DMS153 (cell line): ENCODE data around the gene HSPA1L.
"Not testable (repeated sequence)": the region's sequence is repeated elsewhere in the genome, so short reads cannot be mapped to it uniquely, and the experiment has no call there.

Experiments used
- DNase-seq: peaks from one replicate; lab custom pipeline; 2025; lab: John Stamatoyannopoulos, UW

Gene HSPA1L

DNA sequence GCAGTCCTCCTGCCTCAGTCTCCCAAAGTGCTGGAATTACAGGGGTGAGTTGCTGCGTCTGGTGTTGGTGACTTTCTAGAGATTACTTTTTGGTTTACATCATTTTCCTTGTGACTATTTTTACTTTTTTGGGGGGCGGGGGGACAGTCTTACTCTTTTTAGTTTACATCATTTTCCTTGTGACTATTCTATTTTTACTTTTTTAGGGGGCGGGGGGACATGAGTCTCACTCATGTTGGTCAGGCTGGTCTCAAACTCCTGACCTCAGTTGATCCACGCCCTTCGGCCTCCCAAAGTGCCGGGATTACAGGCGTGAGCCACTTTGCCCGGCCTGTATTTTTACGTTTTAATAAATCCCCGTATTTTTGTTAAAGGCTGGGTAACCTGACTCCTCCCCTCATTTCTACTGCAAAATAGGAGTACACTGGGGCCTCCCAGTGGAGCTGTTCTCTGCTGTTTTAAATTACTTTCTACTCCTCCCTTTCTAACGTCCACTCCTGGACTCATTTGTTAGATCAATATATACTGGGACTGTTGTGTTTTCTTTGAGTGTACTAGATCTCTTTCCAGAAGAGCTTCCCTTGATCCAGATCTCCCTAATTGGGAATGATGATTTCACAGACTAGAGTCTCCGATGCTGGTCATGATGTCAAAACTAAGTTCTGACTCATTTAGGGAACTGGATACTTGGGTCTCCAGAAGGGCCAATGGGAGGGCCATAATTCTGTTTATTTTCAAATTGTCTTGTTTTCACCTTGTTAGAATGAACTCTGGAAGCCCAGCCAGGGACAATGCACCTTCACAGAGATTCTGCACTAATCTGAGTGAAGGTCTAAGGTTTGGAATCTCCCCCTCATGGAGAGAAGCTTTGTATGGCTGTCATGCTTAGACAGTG lies 21.6 kb upstream of the HSPA1L start:
- no peak for DNase-seq

DNA sequence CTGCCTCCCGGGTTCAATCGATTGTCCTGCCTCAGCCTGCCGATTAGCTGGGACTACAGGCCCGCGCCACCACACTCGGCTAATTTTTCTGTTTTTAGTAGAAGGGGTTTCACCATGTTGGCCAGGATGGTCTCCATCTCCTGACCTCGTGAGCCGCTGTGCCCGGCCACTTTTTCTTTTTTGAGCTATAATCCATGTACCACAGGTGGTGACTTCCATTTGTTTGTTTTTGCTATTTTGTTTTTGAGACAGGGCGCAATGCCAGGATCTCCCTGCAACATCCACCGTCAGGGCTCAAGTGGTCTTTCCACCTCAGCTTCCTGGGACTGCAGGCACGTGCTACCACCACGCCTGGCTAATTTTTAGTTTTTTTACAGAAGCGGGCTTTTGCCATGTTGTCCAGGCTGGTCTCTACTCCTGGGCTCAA lies 21.0 kb upstream of the HSPA1L start:
- DNase-seq: no peak

DNA sequence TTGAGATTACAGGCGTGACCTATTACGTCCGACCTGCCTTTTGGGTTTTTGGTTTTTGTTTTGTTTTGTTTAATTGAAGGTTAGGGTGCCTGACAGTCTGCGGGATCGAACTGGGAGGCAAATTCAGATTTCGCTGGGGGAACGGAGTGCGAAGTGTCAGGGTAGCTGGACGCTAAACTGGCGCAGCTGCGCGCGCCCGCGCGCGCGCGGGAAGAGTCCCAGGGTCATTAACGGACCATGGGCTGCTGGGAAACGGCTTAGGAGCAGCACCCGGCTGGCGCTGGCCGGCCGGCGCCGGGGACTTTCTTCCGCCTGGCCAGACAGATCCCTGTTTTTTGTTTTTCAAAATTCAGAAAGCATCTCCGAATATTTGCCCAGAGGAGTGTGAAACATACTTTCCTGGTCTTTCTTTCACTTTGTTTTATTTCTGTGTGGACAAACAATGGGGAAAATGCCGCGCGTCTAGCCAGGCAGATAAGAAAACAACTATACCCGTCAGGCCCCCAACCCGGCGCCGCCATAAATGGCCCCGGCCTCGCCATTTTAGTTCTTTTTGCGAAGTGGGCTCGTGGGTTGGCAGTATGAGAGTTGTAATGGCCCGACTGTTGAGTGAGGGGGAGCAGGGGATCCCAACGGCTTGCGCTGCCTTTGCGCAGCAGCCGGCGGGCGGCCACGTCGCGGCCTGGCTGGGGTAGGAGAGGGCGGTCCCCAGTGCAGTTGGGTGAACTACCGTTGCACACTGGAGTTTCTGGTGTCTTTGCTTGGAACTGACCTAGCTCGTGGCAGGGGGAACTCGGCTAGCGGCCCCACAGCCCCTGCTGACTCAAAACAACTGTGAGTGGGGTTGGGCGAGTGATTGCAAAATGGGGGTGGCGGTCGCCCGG lies 19.5 kb upstream of the HSPA1L start:
- peak; percentile 89 for DNase-seq

DNA sequence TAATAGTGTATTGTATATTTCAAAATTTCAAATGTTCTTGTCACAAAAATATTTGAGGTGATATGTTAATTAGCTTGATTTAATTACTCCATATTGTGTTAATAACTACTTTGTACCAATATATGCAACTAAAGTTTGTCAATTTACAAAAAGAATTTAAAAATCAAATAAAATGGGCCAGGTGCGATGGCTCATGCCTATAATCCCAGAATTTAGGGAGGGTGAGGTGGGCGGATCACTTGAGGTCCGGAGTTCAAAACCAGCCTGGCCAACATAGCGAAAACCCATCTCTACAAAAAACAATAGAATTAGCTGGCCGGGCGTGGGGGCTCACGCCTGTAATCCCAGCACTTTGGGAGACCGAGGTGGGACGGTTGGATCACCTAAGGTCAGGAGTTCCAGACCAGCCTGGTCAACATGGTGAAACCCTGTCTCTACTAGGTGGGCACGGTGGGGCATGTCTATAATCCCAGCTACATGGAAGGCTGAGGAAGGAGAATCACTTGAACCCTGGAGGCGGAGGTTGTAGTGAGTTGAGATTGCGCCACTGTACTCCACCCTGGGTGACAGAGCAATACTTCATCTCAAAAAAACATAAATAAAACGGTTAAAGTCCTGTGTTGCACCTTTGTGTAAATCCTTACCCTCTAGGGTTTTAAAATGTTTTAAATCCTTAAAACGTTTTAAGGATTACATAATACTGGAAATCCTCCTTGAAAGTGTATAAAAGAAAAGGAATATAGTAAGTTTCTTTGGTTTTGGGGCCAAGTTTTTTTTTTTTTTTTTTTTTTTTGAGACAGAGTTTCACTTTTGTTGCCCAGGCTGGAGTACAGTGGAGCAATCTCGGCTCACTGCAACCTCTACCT lies 16.5 kb upstream of the HSPA1L start:
- DNase-seq: no peak

DNA sequence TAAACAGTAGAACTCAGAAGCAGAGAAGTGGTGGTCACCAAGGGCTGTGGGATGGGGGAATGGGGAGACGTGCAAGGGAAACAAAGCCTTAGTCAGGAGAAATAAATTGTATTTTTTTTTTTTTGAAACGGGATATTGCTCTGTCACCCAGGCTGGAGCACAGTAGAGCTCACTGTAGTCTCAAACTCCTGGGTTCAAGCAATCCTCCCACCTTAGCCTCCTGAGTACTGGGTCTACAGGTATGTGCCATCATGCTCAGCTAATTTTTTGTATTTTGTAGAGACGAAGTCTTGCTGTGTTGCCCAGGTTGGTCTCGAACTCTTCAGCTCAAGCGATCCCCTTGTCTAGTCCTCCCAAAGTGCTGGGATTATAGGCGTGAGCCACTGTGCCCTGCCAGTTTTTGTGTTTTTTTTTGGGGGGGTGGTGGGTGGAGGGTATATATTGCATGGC lies 15.8 kb upstream of the HSPA1L start:
- no peak for DNase-seq

DNA sequence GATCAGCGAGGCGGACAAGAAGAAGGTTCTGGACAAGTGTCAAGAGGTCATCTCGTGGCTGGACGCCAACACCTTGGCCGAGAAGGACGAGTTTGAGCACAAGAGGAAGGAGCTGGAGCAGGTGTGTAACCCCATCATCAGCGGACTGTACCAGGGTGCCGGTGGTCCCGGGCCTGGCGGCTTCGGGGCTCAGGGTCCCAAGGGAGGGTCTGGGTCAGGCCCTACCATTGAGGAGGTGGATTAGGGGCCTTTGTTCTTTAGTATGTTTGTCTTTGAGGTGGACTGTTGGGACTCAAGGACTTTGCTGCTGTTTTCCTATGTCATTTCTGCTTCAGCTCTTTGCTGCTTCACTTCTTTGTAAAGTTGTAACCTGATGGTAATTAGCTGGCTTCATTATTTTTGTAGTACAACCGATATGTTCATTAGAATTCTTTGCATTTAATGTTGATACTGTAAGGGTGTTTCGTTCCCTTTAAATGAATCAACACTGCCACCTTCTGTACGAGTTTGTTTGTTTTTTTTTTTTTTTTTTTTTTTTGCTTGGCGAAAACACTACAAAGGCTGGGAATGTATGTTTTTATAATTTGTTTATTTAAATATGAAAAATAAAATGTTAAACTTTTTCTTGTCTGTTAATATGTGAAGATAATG lies 14.7 kb upstream of the HSPA1L start:
- DNase-seq: peak; percentile 32

DNA sequence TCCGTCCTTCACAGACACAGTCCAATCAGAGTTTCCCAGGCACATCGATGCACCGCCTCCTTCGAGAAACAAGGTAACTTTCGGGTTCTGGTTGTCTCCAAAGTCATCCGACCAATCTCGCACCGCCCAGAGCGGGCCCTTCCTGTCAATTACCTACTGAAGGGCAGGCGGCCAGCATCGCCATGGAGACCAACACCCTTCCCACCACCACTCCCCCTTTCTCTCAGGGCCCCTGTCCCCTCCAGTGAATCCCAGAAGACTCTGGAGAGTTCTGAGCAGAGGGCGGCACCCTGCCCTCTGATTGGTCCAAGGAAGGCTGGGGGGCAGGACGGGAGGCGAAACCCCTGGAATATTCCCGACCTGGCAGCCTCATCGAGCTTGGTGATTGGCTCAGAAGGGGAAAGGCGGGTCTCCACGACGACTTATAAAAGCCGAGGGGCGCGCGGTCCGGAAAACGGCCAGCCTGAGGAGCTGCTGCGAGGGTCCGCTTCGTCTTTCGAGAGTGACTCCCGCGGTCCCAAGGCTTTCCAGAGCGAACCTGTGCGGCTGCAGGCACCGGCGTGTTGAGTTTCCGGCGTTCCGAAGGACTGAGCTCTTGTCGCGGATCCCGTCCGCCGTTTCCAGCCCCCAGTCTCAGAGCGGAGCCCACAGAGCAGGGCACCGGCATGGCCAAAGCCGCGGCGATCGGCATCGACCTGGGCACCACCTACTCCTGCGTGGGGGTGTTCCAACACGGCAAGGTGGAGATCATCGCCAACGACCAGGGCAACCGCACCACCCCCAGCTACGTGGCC lies 12.4 kb upstream of the HSPA1L start, which contains the start of gene HSPA1B:
HSPA1B (plus strand) TSS at position 453 of the 794 bp plus-strand sequence; CDS start at position 666, 213 bp downstream.
- peak; percentile 99 for DNase-seq

DNA sequence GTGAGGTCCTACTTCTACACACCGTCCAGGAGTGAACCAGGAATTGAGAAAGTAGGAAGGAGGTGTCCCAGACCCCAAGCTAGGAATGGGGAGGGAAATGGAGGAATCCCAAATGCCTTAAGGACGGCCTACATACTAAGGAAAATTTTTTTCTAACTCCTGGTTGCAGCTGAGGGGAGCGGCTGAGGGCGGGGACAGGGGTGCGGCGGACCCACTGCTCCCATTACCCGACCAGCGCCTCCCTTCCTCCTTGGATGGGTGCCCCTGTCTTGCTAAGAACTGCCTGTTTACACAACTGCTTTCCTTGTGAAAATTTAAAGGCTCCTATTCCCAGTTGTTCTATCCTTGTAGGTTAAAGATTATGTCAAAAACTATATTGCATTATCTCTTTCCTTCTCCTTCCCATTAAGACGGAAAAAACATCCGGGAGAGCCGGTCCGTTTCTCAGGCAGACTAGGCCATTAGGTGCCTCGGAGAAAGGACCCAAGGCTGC lies 11.8 kb upstream of the HSPA1L start:
- DNase-seq: no peak

DNA sequence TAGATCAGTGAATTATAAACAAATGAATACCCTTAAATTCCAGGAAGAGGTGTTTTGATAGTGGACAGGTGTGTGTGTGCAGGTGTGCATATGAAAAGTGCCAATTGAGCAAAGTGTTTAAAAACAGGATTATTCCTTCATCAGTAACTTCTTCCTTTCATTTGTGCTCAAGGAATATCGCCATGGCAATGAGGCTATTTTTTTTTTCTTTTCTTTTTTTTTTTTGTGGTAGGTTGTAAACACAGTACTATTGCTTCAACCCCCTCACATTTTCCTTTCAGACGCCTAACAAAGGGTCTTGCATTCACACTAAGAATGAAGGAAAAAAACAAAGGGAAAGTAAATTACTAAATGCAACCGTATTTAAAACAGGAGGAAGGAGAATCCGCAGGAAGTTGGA lies 10.5 kb upstream of the HSPA1L start:
- no peak for DNase-seq

DNA sequence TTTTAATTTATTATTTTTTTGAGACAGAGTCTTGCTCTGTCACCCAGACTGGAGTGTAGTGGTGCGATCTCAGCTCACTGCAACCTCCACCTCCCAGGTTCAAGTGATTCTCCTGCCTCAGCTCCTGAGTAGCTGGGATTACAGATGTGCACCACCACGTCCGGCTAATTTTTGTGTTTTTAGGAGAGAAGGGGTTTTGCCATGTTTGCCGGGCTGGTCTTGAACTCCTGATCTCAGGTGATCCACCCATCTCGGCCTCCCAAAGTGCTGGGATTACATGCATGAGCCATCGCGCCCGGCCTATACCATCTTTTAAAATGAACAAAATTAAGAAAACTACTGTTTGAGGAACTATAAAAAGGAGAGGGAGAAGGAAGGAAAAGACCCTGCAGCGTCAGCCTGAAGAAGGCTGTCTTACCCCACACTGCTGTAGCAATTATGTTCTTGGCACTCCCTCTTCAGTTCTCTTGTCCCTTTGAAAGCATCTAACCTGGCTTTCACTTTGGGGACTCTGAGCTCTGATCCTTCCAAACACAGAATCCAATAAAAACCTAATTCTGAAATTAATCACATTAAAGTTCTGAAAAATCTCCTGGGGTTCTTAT lies 8.6 kb upstream of the HSPA1L start:
- DNase-seq: not testable (repeated sequence)

DNA sequence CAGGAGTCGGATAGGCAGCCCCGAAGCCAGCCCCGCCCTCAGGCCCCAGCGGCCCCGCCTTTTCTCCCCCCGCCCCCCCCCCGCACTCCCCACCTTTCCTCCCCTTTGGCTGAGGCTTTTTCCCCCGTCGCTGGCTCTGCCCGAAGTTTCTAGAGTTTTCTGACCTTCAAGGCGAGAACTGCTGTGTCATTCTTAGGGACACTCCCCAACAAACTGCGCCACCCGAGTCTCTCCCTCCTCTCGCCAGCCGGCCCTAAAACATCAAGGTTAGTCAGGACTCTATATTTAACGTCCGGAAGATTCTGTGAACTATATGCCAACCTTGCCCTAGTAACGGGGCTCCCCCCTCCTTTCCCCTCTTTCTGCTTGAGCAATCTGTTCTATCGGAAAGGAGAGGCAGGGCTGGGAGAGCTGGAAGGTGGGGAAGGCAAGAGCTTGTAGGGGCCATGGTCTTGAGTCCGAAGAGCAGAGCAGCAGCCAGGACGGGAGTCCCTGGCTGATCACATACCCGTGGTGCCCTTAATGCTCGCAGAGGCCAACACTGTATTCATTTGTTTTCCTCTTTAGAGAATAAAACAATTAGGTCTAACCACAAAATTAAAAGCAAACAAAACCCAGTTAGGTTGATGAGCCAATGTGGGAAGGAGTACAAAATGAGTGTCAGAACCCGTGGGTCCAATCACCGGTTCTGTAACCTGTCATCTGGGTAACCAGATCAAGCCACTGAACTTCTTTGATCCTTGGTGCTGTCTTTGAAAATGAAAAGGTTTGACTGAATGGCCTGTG lies 7.1 kb upstream of the HSPA1L start:
- DNase-seq: no peak

DNA sequence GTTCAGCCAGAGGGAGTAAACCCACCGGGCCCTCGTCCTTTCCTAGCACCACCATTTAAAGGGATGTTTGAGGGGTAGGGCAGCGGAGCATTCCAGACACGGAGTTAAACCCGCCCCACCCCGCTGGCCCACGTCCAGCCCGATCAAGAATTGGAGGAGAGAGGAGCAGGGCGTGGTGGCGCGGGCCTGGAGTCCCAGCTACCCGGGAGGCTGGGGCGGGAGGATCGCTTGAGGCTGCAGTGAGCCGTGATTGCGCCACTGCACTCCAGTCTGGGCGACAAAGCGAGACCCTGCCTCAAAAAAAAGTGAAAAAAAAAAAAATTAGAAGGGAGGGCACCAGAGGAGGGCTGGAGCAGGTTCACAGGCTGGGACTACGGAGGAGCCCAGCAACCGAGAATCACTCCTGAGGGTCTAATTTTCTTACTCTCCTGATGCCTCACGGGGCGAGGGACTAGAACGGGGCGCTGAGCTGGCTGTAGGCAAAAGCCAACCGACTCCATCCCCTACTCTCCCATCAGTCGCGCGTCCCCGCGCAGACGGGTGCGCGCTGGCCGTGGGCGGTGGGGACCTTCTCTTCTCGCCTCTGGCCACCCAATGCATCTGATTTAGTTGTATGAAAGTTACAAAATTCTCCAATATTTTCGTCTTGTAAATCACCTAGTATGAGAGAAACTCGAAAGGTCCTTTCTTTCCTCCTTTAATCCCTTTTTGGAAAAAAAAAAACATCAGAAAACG lies 6.4 kb upstream of the HSPA1L start:
- DNase-seq: no peak

DNA sequence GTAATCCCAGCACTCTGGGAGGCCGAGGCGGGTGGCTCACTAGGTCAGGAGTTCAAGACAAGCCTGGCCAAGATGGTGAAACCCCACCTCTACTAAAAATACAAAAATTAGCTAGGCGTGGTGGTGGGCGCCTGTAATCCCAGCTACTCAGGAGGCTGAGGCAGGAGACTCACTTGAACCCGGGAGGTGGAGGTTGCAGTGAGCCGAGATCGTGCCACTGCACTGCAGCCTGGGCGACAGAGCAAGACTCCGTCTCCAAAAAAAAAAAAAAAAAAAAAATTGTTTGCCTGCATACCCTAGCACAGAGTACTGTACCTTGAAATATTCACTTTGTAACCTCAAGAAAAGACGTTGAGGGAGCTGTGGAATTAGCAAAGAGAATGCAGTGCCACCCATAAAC lies 5.3 kb upstream of the HSPA1L start:
- DNase-seq: not testable (repeated sequence)

DNA sequence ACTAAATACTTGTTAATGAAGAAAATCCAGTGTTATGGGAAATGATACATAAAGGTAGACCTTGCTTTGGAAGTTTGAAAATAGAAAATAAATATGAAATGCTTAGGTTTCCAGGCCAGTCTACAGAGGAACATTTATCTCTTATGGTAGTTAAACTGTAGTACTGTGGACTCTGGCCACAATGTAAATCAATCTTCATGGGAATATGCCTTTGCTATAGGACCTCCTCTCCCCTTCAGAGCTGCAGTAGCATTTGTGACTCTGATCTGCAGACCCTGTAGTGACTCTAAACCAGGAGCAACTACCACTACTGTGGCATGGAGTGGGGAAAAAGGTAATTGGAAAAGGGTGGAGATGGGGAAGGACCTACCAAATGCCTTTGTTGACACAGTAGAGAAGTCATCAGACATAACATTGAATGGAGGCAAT lies 4.8 kb upstream of the HSPA1L start:
- DNase-seq: no peak

DNA sequence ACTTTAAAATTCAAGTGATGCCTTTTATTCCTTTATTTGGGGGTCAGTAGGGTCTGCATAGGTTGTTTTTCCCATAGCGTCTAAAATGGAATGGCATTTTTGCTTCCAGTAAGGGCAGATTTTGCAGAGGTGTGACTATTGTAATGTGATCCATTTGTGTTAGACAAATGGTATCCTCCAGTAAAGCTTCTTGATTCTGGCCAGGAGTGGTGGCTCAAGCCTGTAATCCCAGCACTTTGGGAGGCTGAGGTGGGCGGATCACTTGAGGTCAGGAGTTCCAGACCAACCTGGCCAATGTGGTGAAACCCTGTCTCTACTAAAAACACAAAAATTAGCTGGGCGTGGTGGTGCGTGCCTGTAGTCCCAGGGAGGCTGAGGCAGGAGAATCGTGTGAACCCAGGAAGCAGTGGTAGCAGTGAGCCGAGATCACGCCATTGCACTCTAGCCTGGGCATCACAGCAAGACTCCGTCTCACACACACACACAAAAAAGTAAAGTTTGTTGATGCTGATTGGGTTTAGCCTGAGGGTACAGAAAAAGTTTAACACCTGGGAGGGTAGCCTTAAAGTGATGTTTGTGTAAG lies 2.9 kb upstream of the HSPA1L start:
- DNase-seq: not testable (repeated sequence)

DNA sequence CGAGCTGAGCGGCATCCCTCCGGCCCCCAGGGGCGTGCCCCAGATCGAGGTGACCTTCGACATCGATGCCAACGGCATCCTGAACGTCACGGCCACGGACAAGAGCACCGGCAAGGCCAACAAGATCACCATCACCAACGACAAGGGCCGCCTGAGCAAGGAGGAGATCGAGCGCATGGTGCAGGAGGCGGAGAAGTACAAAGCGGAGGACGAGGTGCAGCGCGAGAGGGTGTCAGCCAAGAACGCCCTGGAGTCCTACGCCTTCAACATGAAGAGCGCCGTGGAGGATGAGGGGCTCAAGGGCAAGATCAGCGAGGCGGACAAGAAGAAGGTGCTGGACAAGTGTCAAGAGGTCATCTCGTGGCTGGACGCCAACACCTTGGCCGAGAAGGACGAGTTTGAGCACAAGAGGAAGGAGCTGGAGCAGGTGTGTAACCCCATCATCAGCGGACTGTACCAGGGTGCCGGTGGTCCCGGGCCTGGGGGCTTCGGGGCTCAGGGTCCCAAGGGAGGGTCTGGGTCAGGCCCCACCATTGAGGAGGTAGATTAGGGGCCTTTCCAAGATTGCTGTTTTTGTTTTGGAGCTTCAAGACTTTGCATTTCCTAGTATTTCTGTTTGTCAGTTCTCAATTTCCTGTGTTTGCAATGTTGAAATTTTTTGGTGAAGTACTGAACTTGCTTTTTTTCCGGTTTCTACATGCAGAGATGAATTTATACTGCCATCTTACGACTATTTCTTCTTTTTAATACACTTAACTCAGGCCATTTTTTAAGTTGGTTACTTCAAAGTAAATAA lies 2.2 kb upstream of the HSPA1L start:
- DNase-seq: not testable (repeated sequence)

DNA sequence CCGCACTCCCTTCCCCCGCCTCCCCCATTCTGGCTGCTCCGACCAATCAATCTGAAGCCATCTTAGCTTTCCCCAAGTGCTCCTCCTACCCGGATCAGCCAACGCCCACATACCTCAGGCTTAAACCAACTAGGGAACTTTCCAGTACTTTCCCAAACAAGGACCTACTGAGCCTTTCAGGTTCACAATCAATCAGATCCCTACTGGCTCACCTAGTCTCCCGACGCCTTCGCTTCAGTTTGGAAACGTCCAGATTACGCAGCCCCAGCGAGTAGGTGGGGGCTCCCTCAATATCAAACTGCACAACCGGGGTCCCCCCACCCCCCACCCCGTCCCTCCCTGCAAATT lies 432 bp downstream of the HSPA1L start:
- peak; percentile 94 for DNase-seq
